OCI-LY3 (cell line): ENCODE results near the gene TRMT1.

ENCODE experiments used
- EZH2phosphoT487 ChIP-seq: fragments of 200-600 bp; shearing (Covaris generic); IDR thresholded peaks from 2 replicates; pipeline ENCODE4 v1.6.1; 2018; ENCODE audit warnings: antibody characterized with exemption, mixed run types, low read depth
- TF ChIP-seq, protein P1 (sequence below): fragments of 200-600, 300-600 bp; sonication (generic); IDR thresholded peaks from 2 replicates; pipeline ENCODE4 v1.5.1; 2014; ENCODE audit warnings: antibody characterized with exemption, low read length, low read depth

GRCh38 chr19:13100031-13100588 is 16.4 kb downstream of the TRMT1 start:
- TF ChIP-seq, protein P1, sequence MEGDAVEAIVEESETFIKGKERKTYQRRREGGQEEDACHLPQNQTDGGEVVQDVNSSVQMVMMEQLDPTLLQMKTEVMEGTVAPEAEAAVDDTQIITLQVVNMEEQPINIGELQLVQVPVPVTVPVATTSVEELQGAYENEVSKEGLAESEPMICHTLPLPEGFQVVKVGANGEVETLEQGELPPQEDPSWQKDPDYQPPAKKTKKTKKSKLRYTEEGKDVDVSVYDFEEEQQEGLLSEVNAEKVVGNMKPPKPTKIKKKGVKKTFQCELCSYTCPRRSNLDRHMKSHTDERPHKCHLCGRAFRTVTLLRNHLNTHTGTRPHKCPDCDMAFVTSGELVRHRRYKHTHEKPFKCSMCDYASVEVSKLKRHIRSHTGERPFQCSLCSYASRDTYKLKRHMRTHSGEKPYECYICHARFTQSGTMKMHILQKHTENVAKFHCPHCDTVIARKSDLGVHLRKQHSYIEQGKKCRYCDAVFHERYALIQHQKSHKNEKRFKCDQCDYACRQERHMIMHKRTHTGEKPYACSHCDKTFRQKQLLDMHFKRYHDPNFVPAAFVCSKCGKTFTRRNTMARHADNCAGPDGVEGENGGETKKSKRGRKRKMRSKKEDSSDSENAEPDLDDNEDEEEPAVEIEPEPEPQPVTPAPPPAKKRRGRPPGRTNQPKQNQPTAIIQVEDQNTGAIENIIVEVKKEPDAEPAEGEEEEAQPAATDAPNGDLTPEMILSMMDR, result no peak
- TF ChIP-seq EZH2phosphoT487, result no peak
